LNCAP (cell line): Measurements from ENCODE around the gene FOXN3.

ENCODE experiments used
- CTCF ChIP-seq: fragments of 450-650 bp; IDR thresholded peaks from 2 replicates; pipeline ENCODE4 v1.5.1; 2017; ENCODE audit warnings: mild to moderate bottlenecking

Gene FOXN3

DNA sequence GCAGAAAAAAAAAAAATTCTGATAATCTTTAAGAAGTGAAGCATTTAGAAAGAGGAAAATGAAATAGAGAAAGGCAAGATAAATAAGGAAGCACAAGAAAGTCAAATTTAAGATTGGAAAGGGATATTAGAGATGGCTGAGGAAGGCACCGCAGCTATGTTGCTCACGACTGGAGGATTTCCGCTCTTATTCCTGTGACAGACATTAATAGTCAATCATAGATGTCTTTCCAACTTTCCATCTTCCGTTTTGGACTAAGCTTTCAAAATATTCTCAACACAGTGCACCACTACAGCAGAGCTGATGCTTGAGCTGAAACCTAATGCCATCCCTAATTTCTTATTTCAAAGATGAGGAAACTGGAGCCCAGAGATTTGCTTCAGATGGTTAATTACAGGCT is 290.6 kb downstream of the FOXN3 start:
- no peak for TF ChIP-seq CTCF

GRCh38 chr14:89125216-89125615 is 291.8 kb downstream of the FOXN3 start:
- TF ChIP-seq CTCF: no peak

DNA sequence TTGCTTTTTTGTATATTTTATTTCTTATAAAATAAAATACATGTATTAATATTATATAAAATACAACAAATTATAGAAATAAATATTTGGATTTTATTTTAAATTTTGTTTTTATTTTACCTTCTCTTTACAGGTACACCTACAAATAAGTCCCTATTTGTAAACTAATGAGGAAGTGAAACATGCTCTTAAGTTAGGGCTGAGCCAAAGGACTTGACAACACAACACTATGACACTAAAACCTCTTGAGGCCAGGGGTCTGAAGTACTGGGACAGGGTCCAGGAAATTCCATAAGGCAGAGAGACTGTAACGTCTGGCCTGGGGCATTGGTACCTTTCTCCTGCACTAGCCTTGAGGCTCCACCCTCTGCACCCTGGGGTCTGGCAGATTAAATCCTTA is 293.2 kb downstream of the FOXN3 start:
- TF ChIP-seq CTCF: no peak

DNA sequence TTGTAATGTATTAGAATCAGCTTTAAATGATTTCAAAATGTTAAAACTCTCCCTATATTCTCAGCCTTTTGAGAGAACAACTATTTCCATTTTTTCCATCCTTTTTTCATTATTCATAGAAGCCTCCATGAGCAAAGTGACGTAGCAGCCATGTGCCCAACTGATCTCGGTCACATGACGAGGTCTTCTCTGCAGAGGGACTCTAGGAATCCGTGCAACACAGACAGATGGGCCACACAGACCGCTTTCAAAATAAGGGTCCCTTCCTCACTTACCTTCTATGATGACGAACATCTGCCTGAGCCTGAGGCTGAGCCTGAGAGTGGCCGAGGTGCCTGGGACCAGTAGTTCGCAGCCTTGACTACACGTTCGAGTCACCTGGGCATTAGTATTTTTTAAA is 293.8 kb downstream of the FOXN3 start:
- TF ChIP-seq CTCF: no peak

- no peak for TF ChIP-seq CTCF
These were observed 294.9 kb downstream of the FOXN3 start for GRCh38 chr14:89121968-89122620.

- TF ChIP-seq CTCF: no peak
These were observed 300.0 kb downstream of the FOXN3 start for GRCh38 chr14:89117012-89117411.

GRCh38 chr14:89114109-89114508 is 302.9 kb downstream of the FOXN3 start:
- TF ChIP-seq CTCF: no peak

GRCh38 chr14:89112720-89113119 is 304.3 kb downstream of the FOXN3 start:
- TF ChIP-seq CTCF: no peak
